ES-I3 (cell line): ENCODE measurements around the gene LIME1.

Experiments used
- H3K36me3 ChIP-seq: 2 replicates; pipeline ENCODE4 v1.6.1; 2013; ENCODE audit warnings: mild to moderate bottlenecking, low read length, control low read depth, moderate library complexity; ENCODE audit not compliant: insufficient read depth
- H3K4me1 ChIP-seq: 2 replicates; pipeline ENCODE4 v1.6.1; 2013; ENCODE audit warnings: mild to moderate bottlenecking, control low read depth, low read length; ENCODE audit not compliant: insufficient read depth
- H3K9ac ChIP-seq: 2 replicates; pipeline ENCODE4 v1.6.1; 2013; ENCODE audit warnings: low read depth, mild to moderate bottlenecking, low read length, moderate library complexity
- H3K9me3 ChIP-seq: 2 replicates; pipeline ENCODE4 v1.6.1; 2013; ENCODE audit warnings: mild to moderate bottlenecking, low read length, moderate library complexity; ENCODE audit not compliant: control insufficient read depth, insufficient read depth

Gene LIME1

DNA sequence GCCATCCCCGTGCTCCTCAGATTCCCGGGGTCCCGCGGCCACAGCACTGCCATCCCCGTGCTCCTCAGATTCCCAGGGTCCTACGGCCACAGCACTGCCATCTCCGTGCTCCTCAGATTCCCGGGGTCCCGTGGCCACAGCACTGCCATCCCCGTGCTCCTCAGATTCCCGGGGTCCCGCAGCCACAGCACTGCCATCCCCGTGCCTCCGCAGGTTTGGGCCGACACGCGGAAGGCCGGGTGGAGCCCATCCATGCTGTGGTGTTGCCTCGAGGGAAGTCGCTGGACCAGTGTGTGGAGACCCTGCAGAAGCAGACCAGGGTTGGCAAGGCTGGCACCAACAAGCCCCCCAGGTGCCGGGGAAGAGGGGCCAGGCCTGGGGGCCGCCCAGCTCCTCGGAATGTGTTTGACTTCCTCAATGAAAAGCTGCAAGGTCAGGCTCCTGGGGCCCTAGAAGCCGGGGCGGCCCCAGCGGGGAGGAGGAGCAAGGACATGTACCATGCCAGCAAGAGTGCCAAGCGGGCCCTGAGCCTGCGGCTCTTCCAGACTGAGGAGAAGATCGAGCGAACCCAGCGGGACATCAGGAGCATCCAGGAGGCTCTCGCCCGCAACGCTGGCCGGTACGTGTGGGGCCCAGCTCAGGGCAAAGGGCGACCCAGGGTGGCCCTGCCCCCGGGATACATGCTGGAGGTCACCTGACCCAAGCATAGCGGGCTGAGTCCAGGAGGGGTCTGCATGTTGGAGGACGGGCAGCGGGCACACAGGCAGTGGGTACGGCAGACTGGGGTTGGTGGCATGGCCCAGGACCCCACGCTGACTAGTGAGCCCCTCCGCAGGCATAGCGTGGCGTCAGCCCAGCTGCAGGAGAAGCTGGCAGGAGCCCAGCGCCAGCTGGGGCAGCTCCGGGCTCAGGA, 1.3 kb upstream of the LIME1 start:
- H3K36me3 ChIP-seq = no peaks in the 10 kb centered on the region; the same call in 1 of the 2 replicates
- peaks cover 3% of the 10 kb centered on the region; the same call in 1 of the 2 replicates for H3K4me1 ChIP-seq
- H3K9me3 ChIP-seq = no peaks in the 10 kb centered on the region
- no peak overlapping the region for H3K9ac ChIP-seq

DNA sequence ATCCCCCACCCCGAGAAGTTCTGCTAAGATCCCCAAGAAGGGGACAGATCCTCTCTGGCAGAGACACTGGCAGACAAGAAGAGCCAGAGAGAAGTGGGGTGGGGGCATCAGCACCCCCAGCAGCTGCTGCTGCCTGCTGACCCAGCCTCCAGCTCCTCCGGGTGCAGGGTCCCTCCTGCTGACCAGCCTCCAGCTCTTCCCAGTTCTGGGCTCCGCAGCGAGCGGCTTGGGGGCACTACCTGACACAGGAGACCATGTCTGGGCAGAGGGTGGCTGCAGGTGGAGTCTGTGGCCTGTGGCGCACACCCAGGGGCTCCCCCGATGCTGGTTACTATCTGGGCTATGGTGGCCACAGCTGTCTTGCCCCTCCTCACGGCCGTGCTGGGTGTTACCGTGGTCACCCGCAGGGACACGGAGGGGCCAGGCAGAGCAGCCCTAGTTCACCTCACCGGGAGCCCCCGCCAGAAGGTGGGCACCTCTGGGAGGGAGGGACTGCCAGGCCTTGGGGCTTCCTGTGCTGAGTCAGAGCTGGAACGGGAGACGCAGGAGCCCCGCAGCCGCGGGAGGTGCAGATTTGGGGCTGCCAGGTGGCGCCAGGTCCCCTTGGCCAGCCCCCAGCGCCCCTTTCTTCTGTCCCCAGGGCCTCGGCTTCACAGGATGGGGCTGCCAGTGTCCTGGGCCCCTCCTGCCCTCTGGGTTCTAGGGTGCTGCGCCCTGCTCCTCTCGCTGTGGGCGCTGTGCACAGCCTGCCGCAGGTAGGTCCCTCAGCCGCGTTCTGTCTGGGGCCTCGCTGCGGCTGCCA, 630 bp downstream of the LIME1 start:
- Histone ChIP-seq H3K4me1 (peaks cover 3% of the 10 kb centered on the region; the same call in 1 of the 2 replicates), H3K9me3 (no peaks in the 10 kb centered on the region), H3K36me3 (no peaks in the 10 kb centered on the region; the same call in 1 of the 2 replicates), H3K9ac (peak overlapping the region; percentile 33; the same call in 1 of the 2 replicates)

DNA sequence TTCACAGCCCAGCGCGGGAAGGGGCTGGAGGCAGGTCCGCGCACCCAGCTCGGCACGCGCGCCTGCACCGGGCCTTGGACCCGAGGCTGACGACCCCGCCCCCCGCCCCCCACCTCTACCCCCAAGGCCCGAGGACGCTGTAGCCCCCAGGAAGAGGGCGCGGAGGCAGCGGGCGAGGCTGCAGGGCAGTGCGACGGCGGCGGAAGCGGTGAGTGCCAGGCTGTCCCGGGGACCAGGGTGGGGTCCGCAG, 1.2 kb downstream of the LIME1 start:
- Histone ChIP-seq H3K4me1 (peaks cover 3% of the 10 kb centered on the region; the same call in 1 of the 2 replicates), H3K9ac (no peak overlapping the region; the same call in 1 of the 2 replicates), H3K9me3 (no peaks in the 10 kb centered on the region), H3K36me3 (no peaks in the 10 kb centered on the region; the same call in 1 of the 2 replicates)

DNA sequence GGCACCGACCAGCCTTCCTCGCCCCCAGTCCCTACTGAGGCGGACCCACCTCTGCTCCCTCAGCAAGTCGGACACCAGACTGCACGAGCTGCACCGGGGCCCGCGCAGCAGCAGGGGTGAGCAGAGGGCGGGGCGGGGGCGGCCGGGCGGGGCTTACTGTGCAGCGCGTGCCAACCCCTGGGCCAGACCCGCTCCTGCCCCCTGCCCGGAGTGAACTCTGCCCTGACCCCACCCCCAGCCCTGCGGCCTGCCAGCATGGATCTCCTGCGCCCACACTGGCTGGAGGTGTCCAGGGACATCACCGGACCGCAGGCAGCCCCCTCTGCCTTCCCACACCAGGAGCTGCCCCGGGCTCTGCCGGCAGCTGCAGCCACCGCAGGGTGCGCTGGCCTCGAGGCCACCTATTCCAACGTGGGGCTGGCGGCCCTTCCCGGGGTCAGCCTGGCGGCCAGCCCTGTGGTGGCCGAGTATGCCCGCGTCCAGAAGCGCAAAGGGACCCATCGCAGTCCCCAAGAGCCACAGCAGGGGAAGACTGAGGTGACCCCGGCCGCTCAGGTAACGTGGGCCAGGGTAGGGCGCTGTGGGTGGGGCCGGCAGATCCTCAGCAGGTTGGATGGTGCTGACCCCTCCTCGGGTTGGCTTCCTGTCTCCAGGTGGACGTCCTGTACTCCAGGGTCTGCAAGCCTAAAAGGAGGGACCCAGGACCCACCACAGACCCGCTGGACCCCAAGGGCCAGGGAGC, 1.7 kb downstream of the LIME1 start:
- Histone ChIP-seq H3K36me3 (no peaks in the 10 kb centered on the region; the same call in 1 of the 2 replicates), H3K9me3 (no peaks in the 10 kb centered on the region), H3K4me1 (peaks cover 3% of the 10 kb centered on the region; the same call in 1 of the 2 replicates), H3K9ac (peak overlapping the region; percentile 56; the same call in 1 of the 2 replicates)

DNA sequence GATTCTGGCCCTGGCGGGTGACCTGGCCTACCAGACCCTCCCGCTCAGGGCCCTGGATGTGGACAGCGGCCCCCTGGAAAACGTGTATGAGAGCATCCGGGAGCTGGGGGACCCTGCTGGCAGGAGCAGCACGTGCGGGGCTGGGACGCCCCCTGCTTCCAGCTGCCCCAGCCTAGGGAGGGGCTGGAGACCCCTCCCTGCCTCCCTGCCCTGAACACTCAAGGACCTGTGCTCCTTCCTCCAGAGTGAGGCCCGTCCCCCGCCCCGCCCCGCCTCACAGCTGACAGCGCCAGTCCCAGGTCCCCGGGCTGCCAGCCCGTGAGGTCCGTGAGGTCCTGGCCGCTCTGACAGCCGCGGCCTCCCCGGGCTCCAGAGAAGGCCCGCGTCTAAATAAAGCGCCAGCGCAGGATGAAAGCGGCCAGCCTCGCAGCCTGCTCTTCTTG, 2.2 kb downstream of the LIME1 start:
- H3K9ac ChIP-seq = peak overlapping the region; percentile 56; the same call in 1 of the 2 replicates
- peaks cover 3% of the 10 kb centered on the region; the same call in 1 of the 2 replicates for H3K4me1 ChIP-seq
- H3K36me3 ChIP-seq = no peaks in the 10 kb centered on the region; the same call in 1 of the 2 replicates
- no peaks in the 10 kb centered on the region for H3K9me3 ChIP-seq

DNA sequence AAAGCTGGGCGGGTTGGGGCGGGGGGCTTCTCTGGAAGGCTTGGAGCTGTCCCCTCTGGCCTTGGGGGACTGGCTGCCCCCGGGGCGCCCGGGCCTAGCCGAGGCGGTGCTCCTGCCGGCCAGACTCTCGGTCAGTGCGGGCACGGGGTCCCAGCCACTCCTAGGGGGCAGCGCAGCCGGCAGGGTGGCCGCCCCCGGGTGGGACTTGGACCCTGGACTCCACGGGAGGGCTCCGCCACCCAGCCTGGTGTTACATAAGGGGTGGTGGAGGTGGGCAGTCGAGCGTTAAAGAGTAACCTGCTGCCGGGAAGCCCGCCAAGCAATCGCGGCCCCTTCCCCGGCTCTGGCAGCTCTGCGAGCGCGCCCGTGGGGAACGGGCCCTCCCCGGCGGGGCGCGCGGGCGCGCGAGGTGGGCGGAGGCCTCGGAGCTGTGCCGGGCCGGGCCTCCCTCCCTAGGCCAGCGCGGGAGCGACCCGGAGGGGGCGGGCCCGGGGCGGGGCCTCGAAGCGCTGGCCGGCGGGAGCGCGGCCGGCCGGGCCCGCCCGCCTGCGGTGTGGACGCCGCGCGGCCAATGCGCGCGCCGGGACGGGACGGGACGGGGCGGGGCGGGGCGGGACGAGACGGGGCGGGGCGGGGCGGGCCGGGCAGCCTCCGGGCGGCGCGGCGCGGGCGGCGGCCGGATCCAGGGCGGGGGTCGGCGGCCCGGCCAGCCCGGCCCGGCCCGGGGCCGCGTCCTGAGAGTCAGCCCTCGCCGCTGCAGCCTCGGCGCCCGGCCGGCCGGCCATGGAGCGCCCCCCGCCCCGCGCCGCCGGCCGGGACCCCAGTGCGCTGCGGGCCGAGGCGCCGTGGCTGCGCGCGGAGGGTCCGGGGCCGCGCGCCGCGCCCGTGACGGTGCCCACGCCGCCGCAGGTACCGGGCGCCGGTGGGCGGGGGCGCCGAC, 2.9 kb downstream of the LIME1 start, which contains the start of gene SLC2A4RG:
TSS of gene SLC2A4RG (plus strand) at position 647 of the 940 bp plus-strand sequence. CDS start at position 784, 137 bp downstream.
- H3K4me1 ChIP-seq = peaks cover 3% of the 10 kb centered on the region; the same call in 1 of the 2 replicates
- H3K36me3 ChIP-seq = no peaks in the 10 kb centered on the region; the same call in 1 of the 2 replicates
- H3K9me3 ChIP-seq = no peaks in the 10 kb centered on the region
- H3K9ac ChIP-seq = peak within 1 kb of the TSS; percentile 56

DNA sequence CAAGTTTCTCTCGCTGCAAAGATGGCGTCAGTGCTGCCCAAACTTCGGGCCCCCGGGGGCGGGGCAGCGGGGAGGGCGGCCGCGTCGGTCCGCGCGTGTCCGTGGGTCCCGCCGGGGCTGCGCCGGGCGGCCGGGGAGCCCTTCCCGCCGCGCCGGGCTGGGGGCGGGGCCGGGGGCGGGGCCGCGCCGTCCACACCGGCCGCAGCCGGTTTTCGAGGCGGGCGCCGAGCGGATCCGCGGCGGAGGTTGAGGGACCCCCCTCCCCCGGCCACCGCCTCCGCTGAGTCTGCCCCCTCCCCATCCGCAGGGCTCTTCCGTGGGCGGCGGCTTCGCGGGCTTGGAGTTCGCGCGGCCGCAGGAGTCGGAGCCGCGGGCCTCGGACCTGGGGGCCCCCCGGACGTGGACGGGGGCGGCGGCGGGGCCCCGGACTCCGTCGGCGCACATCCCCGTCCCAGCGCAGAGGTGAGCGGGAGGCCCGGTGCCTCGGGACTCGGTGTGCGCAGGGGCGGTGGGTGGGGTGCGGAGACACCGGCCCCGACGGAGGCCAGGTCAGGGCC, 3.7 kb downstream of the LIME1 start:
- H3K9me3 ChIP-seq = no peaks in the 10 kb centered on the region
- H3K9ac ChIP-seq = peak overlapping the region; percentile 55; the same call in 1 of the 2 replicates
- no peaks in the 10 kb centered on the region; the same call in 1 of the 2 replicates for H3K36me3 ChIP-seq
- H3K4me1 ChIP-seq = peaks cover 3% of the 10 kb centered on the region; the same call in 1 of the 2 replicates

DNA sequence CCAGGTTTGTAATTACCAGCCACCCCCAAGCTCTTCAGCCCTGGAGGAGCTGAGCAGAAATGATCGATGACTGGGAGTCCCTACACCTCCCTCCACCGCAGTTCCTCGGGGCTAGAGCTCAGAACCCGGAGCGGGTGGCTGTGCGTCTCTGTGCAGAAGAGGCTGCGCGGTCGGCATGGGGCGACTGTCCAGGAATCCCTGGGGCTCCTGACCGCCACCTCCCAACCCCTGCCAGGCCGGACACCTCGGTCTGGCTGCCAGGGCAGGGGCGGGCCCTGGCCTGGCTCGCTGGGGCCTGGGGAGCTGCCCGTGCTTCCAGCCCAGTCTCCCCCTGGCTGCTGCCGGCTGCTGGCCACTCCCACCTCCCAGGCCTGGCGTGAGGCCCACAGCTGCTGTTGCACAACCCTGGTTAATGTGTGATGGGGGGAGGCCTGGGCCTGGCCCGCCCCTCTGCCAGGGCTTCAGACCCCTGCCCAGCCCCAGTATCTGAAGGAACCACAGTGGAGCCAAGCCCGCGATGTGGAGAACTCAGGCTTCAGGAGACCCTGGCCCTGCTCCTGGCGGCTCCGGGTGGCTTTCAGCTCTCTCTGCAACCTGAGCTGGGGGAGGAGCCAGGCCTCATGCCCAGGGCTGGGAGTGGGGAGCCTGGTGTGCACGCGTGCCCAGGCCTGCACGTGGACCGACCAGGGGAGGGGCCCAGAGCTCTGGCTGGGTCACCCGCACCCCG, 4.3 kb downstream of the LIME1 start:
- peak overlapping the region; percentile 55 for H3K9ac ChIP-seq
- no peaks in the 10 kb centered on the region; the same call in 1 of the 2 replicates for H3K36me3 ChIP-seq
- H3K9me3 ChIP-seq = no peaks in the 10 kb centered on the region
- peaks cover 3% of the 10 kb centered on the region; the same call in 1 of the 2 replicates for H3K4me1 ChIP-seq

DNA sequence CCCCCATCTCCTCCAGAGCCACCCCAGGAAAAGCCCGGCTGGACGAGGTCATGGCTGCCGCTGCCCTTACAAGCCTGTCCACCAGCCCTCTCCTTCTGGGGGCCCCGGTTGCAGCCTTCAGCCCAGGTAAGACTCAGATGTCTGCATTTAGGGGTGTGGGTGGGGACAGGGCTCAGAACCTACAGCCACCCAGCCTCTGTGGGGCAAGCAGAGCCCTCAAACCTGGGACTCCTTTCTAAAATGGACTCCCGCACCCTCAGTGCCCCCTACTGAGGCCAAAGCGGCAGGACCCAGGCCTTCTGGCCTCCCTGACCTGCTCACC, 4.9 kb downstream of the LIME1 start:
- Histone ChIP-seq H3K36me3 (no peaks in the 10 kb centered on the region), H3K9ac (peak overlapping the region; percentile 55), H3K9me3 (no peaks in the 10 kb centered on the region), H3K4me1 (peaks cover 3% of the 10 kb centered on the region; the same call in 1 of the 2 replicates)

DNA sequence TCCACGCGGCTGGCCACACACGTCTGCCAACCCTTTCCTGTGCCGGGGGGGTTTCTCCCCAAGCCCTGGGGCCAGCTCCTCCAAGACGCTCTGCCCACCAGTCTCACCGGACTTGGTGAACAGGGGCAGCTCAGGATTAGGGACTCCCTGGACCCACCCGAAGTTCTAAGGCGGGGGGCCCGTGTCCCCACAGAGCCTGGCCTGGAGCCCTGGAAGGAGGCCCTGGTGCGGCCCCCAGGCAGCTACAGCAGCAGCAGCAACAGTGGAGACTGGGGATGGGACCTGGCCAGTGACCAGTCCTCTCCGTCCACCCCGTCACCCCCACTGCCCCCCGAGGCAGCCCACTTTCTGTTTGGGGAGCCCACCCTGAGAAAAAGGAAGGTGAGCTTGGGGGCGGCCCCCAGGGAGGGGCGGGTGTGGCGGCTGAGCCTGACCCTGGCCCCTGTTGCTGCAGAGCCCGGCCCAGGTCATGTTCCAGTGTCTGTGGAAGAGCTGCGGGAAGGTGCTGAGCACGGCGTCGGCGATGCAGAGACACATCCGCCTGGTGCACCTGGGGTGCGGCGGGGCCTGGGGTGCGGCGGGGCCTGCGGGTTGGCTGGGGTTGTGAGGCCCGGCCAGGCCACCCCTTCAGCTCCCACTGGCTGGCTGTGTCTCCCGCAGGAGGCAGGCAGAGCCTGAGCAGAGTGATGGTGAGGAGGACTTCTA, 5.4 kb downstream of the LIME1 start:
- H3K9ac ChIP-seq = no peak overlapping the region; the same call in 1 of the 2 replicates
- H3K4me1 ChIP-seq = peaks cover 3% of the 10 kb centered on the region; the same call in 1 of the 2 replicates
- H3K9me3 ChIP-seq = no peaks in the 10 kb centered on the region
- H3K36me3 ChIP-seq = no peaks in the 10 kb centered on the region

DNA sequence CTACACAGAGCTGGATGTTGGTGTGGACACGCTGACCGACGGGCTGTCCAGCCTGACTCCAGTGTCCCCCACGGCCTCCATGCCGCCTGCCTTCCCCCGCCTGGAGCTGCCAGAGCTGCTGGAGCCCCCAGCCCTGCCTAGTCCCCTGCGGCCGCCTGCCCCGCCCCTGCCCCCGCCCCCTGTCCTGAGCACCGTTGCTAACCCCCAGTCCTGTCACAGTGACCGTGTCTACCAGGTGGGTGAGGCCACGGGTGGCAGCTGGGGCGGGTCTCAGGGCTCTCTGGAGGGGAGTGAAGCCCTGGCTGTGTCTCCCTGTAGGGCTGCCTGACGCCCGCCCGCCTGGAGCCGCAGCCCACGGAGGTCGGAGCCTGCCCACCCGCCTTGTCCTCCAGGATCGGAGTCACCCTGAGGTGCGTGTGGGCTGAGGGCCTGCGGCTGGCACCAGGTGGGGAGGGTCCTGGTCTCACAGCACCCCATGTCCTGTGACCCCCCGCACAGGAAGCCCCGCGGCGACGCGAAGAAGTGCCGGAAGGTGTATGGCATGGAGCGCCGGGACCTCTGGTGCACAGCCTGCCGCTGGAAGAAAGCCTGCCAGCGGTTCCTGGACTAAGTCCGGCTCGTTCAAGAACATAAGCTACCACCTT, 6.0 kb downstream of the LIME1 start:
- H3K36me3 ChIP-seq = no peaks in the 10 kb centered on the region
- H3K9me3 ChIP-seq = no peaks in the 10 kb centered on the region
- no peak overlapping the region for H3K9ac ChIP-seq
- peaks cover 3% of the 10 kb centered on the region; the same call in 1 of the 2 replicates for H3K4me1 ChIP-seq
